ENCODE measurements around the gene NANS.
"Not testable (repeated sequence)": the region's sequence is repeated elsewhere in the genome, so short reads cannot be mapped to it uniquely, and the experiment has no call there.

Gene NANS

DNA sequence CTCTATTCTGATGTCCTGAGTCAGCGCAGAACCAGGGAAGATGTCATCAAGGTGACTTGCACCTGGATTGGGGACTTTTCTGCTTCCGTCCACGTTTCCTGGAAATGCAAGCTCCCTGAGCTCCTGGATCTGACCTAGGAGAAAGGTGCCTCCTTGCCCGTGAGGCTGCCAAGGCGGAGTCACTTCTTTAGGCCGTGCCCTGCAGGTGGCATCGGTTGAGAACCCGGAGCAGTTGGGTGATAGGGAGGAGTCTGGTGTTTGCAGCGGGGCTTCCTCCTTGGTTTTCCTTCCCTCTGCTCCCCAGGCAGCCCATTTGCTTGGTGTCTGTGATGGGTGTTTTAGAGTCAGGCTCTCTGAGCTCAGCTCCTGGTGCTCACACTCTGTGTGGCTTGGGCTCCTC, 15.2 kb downstream of the NANS start:
- H3K4me3 ChIP-seq (ENCODE audit: low read depth, low read length) = no peak overlapping the region
- TF ChIP-seq CTCF (IDR thresholded peaks at IDR 0.05; ENCODE audit: low read depth, low read length) (no peak), POLR2A (IDR thresholded peaks at IDR 0.05; ENCODE audit: extremely low read depth, insufficient read length) (no peak)
- DNase-seq (ENCODE audit: low read depth) = no peak

GRCh38 chr9:98074115-98074990, 17.8 kb downstream of the NANS start:
- DNase-seq (ENCODE audit: low read depth) = peak; percentile 61

GRCh38 chr9:98075332-98075805, 18.8 kb downstream of the NANS start:
- no peak overlapping the region for H3K4me3 ChIP-seq (ENCODE audit: low read depth, low read length)
- DNase-seq (ENCODE audit: low read depth) = no peak
- TF ChIP-seq, protein P1, sequence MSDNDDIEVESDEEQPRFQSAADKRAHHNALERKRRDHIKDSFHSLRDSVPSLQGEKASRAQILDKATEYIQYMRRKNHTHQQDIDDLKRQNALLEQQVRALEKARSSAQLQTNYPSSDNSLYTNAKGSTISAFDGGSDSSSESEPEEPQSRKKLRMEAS (IDR thresholded peaks at IDR 0.05; ENCODE audit: low read depth, low read length) = no peak
- TF ChIP-seq CTCF (IDR thresholded peaks at IDR 0.05; ENCODE audit: low read depth, low read length) = no peak
- TF ChIP-seq POLR2A (IDR thresholded peaks at IDR 0.05; ENCODE audit: extremely low read depth, insufficient read length) = no peak
- no peak for TF ChIP-seq MYC (IDR thresholded peaks at IDR 0.05; ENCODE audit: low read depth, low read length)

More at GRCh38 chr9:98074115-98074990, 17.8 kb downstream of the NANS start:
- peak; percentile 11; the same call in 1 of the 2 replicates for TF ChIP-seq MYC (IDR thresholded peaks at IDR 0.05; ENCODE audit: low read depth, low read length)
- peak; percentile 91 for TF ChIP-seq CTCF (IDR thresholded peaks at IDR 0.05; ENCODE audit: low read depth, low read length)
- no peak for TF ChIP-seq POLR2A (IDR thresholded peaks at IDR 0.05; ENCODE audit: extremely low read depth, insufficient read length)
- TF ChIP-seq, protein P1 (IDR thresholded peaks at IDR 0.05; ENCODE audit: low read depth, low read length) = 0 out of 2 replicates have a peak, but pooled peaks have one; percentile 28
- H3K4me3 ChIP-seq (ENCODE audit: low read depth, low read length) = no peak overlapping the region

DNA sequence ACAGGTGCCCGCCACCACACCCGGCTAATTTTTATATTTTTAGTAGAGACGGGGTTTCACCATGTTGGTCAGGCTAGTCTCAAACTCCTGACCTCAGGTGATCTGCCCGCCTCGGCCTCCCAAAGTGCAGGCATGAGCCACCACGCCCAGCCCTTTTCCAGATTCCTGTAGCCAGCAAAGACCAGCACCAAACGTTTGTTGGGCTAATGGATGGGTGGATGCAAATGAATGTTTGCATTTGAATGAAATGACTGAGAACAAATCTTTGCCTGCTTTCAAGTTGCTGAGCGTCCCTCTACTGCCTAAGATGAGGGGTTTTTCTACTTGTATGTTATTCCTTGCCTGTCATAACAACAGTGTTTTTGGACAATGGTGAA, 20.0 kb downstream of the NANS start:
- DNase-seq (ENCODE audit: low read depth); H3K4me3 ChIP-seq (ENCODE audit: low read depth, low read length): not testable (repeated sequence)

DNA sequence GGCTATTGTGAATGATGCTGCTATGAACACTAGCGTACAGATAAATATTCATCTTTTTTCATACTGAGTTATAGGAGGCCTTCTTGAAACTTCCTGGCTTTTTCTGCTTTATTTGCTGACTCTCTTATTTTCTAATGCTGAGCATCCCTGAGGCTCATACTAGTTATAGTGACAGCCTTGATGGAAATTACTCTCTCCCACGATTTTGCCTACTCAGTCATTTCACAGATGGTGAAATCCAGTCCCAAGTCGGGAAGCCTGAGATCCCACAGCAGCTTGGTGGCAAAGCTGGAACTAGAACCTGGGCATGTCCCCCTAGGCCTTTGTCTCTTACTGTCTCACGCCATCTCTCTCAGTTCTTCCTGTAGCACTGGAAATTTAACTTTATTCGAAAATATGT, 22.4 kb downstream of the NANS start:
- no peak for DNase-seq (ENCODE audit: low read depth)
- no peak overlapping the region for H3K4me3 ChIP-seq (ENCODE audit: low read depth, low read length)
- TF ChIP-seq, protein P1 (IDR thresholded peaks at IDR 0.05; ENCODE audit: low read depth, low read length) = no peak
- TF ChIP-seq POLR2A (IDR thresholded peaks at IDR 0.05; ENCODE audit: extremely low read depth, insufficient read length) (no peak), MYC (IDR thresholded peaks at IDR 0.05; ENCODE audit: low read depth, low read length) (no peak), CTCF (IDR thresholded peaks at IDR 0.05; ENCODE audit: low read depth, low read length) (no peak)

DNA sequence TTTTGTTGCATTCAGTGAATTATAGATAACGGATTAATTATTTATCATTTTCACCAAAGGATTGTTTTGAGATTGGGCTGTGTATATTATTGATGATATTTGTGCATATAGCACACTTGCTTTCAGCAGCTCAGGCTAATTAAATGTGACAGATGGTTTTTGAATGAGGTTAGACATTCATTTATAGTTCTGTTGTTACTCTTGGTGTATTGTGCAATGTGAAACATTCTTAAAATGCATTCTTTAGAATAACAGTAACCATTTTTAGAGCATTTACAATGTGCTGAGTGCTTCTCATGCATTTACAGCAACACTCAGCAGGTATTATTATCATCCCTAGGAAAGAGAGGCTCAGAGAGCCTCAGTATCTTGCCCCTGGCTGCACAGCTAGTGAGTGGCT, 23.8 kb downstream of the NANS start:
- TF ChIP-seq CTCF (IDR thresholded peaks at IDR 0.05; ENCODE audit: low read depth, low read length) (no peak), POLR2A (IDR thresholded peaks at IDR 0.05; ENCODE audit: extremely low read depth, insufficient read length) (no peak), MYC (IDR thresholded peaks at IDR 0.05; ENCODE audit: low read depth, low read length) (no peak)
- TF ChIP-seq, protein P1 (IDR thresholded peaks at IDR 0.05; ENCODE audit: low read depth, low read length) = no peak
- DNase-seq (ENCODE audit: low read depth) = no peak
- H3K4me3 ChIP-seq (ENCODE audit: low read depth, low read length) = no peak overlapping the region

All from NB4 (cell line).